Measurements from ENCODE around the gene RNU6-7.

Gene RNU6-7

DNA sequence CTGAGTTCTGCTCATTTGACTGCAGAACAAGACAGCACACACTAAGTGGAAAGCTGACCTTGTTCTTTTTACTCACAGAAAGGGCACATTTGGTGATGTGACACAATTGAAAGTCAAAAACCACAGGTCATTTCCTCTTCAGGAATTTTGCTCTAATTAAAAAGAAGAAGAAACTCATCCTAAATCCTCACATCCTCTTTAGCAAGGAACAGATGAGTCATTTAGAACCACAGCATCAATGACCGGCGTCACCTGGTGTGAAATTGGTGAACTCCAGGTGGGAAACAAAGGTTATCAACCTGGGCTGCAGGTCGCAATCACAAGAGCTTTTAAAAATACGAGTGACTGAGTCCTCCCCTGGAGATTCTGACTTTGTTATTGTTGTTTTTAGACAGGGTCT, 4.1 kb downstream of the RNU6-7 start:
- peak; percentile 17 for DNase-seq

DNA sequence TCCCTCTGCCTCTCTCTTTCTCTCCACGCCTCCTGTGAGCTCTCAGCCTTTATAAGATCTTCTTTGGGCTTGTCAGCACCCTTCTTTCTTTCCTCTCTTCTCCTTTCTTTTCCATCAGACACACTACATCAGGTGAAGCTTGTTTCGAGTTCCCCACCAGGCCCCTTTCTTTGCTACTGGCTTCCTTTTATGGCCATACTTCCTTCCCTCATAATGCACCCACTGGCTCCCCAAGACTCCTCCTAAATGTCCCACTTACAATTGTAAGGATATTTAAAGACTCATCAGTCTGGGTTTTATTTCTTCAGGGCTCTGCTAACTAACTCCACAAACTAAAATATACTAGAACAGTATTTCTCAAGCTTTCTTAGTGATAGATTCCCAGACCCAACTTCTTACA, 4.7 kb downstream of the RNU6-7 start:
- no peak for DNase-seq

DNA sequence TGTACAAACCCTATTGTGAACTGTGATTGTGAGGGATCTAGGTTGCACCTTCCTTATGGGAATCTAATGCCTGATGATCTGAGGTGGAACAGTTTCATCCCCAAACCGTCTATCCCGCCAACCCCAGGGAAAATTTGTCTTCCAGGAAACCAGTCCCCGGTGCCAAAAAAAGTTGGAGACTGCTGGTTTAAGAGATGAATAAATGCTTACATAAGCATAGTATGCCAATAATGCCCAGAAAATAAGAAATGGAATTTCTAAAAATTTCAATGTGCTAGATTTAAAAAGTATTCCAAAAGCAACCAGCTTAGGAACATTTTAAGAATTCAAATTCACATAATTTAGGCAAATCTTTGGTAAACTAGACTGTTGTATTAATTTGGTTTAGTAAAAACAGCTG, 6.6 kb downstream of the RNU6-7 start:
- no peak for DNase-seq

DNA sequence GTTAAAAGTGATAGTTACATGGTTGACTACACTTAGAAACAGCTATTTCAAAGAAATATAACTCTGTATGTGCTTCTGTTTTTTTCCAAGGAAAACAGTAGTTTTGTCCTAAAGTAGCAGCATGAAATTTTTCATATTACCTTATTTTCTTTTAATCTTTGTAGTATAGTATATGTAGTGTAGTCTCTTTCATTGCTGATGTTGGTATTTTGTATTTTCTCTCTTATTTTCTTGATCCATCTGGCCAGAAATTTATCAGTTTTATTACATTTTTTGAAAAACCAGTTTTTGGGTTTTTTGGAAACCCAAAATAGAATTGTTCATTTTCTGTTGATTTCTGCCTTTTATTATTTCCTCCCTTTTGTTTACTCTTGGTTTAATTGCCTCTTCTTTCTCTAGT, 7.6 kb downstream of the RNU6-7 start:
- DNase-seq: no peak

DNA sequence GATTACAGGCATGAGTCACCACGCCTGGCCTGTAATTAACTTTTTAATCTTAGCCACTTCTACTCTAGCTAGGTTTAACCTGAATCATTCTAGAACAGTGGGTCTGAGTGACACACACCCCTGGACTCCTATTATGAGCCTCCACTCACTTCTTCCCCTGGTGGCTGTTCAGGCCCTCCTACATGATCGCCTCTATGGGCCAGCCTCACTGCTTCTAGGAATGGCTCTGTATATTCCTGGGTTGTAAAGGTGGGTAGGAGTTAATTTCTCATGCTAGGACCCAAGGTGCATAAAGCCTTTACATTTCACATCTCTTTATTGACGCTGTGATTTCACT, 9.2 kb downstream of the RNU6-7 start:
- no peak for DNase-seq

DNA sequence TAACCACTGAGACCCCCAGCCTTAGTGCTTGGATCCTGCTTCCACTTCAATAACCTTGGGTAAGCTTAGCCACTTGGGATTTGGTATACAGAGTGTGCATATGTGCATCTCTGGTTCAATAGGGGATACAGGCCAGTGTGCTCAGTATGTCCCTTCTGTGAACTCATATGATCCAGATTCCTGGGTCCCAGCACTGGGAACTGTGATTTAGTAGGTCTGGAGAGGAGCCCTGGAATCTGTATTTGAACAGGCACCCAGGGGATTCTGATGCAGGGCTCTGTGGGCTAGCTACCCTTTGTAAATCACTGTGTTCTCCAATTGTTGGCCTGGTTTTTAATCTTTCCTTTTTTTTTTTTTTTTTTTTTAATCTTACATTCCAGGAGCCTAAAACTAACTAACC, 11.0 kb downstream of the RNU6-7 start:
- DNase-seq: no peak

DNA sequence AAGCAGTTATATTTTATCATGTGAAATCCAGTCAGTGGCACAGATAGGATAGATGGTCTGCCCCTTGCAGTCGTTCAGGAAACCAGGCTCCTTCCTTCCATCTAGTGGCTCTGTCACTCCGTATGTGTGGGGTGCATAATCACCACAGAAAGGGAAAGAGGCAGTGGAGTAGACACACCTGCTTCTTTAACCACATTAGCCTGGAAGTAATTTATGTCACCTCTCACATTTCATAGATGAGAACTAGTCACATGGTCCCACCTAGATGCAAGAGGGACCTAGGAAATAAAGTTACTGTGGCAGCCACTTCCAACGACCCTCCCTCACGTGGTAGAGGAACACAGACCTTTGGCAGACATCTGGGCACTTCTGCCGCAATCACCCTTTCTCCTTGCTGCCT, 15.5 kb downstream of the RNU6-7 start:
- no peak for DNase-seq

DNA sequence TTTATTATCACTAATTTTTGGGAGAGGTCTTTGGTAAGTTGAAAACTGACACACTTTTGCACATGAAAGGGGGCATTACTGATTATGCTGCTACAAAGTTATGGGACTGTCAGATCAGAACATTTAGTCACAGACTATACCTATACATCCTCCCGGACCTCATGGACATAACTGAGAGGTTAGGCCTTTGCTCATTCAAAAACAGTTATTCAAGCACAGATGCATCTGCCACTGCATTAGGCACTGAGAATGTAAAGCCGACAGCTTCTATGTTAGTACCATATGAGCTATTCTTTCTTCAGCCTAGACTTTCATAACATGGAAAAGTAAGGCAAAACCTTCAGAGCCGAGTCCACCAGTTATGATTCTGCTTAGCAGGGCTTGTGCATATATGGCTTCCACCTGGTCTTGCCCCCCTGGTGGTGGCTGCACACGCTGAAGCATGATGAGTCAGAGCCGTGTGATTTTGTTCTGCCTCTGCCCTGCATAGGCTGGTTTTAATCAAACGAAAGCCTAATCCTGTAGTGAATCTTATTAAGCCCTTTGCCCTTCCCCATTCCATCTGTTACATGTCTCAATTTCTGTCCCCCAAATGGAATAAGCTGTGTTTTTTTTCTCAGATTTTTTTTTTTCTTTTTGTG, 23.0 kb downstream of the RNU6-7 start:
- no peak for DNase-seq

DNA sequence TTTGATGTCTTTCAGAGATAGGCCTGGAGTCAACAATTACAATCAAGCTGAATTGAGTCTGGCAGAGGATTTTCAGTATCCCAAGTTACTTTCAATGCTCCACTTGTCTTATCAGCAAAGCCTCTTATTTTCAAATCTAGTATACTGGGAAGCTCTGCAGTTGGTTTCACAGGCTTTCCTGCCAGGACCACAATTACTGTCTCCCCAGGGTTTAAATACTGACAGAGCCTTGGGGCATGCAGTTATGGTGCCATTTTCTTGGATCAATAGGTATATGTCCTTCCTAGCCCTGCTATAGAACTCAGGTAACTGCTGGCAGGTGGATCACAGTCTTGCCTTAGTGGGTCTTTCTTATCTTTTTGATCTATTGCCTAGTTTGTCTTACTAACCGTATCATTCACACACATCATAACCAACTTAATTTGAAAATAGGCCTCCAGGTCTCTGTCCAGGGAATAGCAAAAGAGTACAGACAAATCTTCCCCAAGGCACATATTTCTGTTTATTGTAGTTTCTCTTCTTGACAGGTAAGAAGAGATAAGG, 23.6 kb downstream of the RNU6-7 start:
- DNase-seq: no peak

DNA sequence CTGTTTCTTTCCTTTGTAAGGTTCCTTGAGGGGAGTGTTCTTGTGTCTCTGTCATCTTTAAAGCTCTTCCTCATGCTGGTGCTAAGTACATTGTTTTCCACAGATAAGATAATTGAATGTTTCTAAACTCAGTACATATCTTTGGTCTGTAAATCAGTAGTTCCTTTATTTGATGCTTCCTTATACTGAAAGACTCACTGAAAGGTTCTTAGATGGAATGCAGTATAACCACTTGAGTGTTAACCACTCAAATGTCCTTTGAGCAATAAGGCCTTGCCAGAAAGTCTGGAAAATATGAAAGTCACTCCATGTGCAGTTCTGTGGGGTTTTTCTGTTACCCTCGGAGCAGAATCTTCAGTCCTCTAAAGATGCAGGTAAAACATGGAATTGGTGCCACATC, 24.2 kb downstream of the RNU6-7 start:
- no peak for DNase-seq

DNA sequence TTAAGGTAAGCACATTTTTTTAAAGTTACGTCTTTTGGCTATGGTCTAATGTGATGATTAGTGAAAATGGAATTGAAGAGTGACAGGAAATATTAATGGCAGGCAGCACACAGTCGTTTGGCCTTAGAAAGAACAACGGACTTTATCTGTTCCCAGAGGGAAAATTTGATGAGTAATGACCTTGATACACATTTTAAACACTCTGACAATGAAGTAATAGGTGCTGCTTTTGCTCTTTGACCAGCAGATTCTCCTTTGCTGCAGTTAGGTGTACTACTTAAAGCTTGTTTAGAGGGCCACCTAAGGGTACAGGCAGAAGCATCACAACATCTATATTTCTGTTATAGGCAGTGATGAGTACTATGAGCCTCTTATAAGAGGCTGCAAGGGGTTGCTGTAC, 28.3 kb downstream of the RNU6-7 start:
- no peak for DNase-seq

DNA sequence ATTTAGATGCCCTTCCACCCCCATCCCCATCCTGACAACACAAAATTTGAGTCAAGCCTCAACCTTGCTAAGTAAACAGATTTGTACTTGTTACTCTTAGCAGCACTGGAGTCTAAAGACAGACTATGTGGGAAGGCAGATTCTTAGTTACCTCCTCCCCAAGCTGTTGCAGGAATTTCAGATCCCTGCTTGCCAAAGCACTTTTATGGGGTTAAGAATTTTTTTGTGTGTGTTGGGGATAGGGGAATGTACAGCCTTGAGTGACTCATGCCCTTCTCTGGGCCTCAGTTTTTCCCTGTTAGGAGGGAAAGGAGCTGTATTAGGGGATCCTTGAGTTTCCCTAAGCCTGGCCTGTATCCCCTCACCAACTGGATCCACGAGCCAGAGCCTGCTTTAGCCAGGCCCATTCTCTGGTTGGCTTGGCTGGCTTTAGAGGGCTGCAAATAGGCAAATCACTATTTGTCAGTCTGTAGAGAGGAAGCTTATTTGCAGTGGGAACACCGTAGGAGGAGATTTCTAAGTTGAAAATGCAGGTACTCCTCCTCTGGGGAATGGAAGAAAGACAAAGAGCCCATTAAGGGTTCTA, 28.9 kb downstream of the RNU6-7 start:
- DNase-seq: no peak

DNA sequence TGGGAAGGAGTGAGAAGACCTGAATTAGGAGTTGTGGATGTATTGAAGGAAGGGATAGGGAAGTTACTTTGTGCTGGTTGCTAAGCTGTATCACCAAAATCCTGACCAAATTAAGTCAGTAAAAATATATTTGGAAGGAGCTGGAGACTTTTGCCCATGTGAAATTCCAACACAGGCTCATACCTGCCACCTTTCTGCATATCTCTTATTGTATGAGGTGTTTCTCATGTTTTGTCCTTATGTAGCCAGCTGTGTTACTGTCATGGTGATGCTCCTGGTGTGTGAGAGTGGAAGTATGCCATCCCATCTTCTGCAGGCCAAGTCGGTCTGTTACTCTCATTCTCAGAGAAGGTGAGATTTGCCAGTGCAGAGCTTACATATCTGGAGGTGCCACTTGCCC, 30.6 kb downstream of the RNU6-7 start:
- no peak for DNase-seq

DNA sequence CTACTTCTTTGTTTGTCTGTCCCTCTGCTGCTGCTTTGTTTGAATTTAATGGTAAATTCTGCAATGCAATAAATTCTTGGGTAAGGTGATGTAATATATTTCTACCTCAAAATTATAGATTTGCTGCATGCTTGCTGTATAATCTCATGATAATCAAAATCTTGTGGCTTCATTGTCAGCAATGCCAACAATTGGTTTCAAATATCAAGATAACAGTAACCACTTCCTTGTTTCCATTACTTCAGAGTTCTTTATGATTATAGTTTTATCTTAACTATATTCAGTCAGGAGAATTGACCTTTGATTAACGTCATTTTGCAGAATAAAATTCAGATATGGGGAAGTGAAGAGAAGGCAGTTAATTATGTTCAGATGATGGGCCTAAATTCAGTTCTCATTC, 31.4 kb downstream of the RNU6-7 start:
- DNase-seq: no peak

DNA sequence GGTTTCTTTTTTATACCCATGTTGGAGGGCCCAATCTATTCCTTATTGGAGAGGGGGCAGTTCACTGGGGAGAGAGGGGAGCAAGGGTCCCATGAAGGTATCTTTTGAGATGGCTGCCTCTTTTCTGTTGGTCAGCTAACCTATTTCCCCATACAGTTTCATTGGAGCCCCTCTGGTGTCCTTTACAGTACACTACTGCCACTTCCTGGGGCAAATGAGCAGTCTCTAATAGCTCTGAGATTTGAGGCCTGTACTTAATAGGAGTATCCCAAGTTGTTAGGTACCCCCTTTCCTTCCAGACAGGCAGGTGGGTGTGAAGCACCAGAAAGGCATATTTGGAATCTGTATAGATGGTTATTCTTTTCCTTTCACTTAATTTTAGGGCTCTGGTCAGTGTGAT, 42.6 kb downstream of the RNU6-7 start:
- no peak for DNase-seq

DNA sequence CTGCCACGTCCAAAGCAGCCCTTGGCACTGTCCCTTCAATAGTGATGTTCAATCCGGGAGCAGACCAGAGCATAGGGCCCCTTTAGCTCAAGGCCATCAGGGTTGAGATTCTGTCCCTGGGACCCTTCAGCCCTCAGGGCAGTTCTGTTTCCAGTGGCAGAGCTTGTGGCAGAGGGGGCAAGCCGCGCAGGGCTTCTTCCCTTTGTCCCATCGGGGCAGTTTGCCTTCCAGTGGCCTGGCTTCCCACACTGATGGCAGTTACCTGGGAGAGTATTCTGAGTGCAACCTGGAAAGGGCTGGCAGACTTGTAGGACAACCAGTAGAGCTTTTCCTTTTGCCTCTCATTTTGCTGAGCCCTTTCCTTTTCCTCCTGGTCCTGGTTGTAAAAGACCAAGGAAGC, 44.9 kb downstream of the RNU6-7 start:
- no peak for DNase-seq

DNA sequence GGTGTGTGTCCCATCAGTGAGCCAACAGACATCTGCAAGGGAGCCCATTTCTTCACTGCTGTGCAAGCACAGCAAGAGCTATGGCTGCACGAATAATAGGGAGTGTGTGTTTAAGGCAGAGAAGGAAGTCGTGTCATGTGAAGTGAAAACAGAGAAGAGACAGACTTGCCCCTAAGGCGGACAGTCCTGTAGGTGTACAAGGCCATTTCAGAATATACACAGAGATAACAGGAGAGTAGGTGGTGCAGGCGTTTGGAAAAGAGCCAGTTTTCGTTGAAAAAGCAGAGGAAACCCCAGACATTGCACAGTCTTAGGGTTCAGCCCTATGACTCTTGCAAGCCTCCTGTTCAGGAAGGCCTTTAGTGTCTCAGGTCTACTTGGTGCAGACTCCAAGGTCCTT, 47.5 kb downstream of the RNU6-7 start:
- no peak for DNase-seq

DNA sequence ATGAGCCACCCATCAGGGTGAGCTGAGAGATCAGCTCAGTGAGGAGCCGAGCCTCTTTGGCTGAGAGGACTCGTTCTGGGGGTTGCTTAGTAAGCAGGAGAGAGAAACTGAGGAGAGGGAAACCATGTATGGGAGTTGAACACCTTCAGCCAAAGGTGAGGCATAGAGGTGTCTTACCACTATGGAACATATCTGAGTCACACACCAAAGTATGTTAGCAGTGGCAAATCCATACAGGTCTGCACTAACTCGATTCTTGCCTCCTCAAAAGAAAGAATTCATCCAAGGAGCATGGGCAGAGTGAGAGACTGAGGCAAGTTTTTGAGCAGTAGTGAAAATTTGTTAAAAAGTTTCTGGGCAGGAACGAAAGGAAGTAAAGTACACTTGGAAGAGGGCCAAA, 47.9 kb downstream of the RNU6-7 start:
- no peak for DNase-seq

DNA sequence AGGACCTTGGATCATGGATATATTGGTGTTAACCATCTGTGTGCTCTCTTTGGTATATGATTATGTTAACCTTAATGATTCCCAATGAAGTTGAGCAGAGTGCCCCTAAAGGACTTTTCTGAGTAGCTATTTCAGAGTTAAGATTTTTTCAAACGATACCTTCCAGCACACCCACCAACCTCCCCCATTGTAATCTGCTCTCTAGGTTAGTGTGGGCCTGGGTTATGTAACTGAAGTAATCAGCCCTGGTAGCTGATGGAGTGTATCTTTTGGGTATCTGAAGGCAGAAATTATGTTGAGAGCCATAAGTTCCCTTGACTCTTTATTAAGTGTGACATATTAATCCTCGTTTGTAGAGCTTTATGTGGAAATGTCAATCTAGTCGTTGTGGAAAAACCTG, 48.8 kb downstream of the RNU6-7 start:
- no peak for DNase-seq

DNA sequence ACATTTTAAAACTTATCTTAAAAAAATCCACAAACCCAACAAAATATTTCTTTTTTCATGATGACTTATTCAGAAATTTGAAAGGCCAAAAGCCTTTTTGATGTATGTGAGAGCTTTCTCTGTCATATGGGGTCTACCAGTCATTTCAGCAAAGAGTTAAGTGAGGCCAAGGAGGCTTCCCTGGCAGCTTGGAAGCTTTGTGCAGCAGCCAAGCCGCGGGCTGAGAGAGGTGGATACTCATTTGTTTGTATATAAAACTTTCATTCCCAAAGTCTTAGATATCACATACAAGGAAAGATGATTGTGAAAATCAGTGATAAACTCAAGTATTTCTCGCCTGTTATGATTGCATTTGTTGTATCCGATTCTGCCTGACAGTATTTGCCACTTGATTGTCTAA, 49.7 kb downstream of the RNU6-7 start:
- no peak for DNase-seq
